GM19025 (cell line): ENCODE measurements around the gene OR51E2.
"Not testable (repeated sequence)": the region's sequence is repeated elsewhere in the genome, so short reads cannot be mapped to it uniquely, and the experiment has no call there.

Experiments
- ATAC-seq: cut with Tn5 transposase; IDR thresholded peaks from one replicate; pipeline ENCODE4 v1.9.1; 2021; ENCODE audit warnings: mild to moderate bottlenecking, low read depth, moderate library complexity; ENCODE audit not compliant: unreplicated experiment

The OR51E2 gene

GRCh38 chr11:4697585-4697984 lies at the start of gene OR51E2:
Gene OR51E2 (minus strand): TSS chr11:4697853. CDS start chr11:4682711, 15,142 bp downstream.
- ATAC-seq: no peak

GRCh38 chr11:4740735-4741134 lies 43.1 kb upstream of the OR51E2 start:
- ATAC-seq: no peak

GRCh38 chr11:4727171-4727570 lies 29.5 kb upstream of the OR51E2 start:
- ATAC-seq: no peak

GRCh38 chr11:4722616-4723534 lies 25.2 kb upstream of the OR51E2 start:
- ATAC-seq: not testable (repeated sequence)

- ATAC-seq: no peak
These were observed 16.6 kb upstream of the OR51E2 start for GRCh38 chr11:4714300-4714699.

GRCh38 chr11:4713241-4713640 lies 15.6 kb upstream of the OR51E2 start:
- ATAC-seq: no peak

- ATAC-seq: no peak
These were observed 7.2 kb upstream of the OR51E2 start for GRCh38 chr11:4704790-4705334.

- ATAC-seq: peak; percentile 63
These were observed 6.6 kb upstream of the OR51E2 start, which contains the start of gene MMP26 for GRCh38 chr11:4704054-4704789. Gene MMP26 (plus strand): TSS chr11:4704784.

- no peak for ATAC-seq
These were observed 2.8 kb upstream of the OR51E2 start for GRCh38 chr11:4700436-4700820.

- peak; percentile 63 for ATAC-seq
These were observed 2.2 kb upstream of the OR51E2 start for GRCh38 chr11:4699697-4700435.

GRCh38 chr11:4695442-4695841 lies 2.2 kb downstream of the OR51E2 start:
- no peak for ATAC-seq

- no peak for ATAC-seq
These were observed 12.9 kb downstream of the OR51E2 start for GRCh38 chr11:4684631-4685285.

- ATAC-seq: no peak
These were observed 14.8 kb downstream of the OR51E2 start for GRCh38 chr11:4682623-4683419.

- ATAC-seq: no peak
These were observed 17.3 kb downstream of the OR51E2 start for GRCh38 chr11:4680341-4680740.

GRCh38 chr11:4677948-4678347 lies 19.7 kb downstream of the OR51E2 start:
- ATAC-seq: no peak

- ATAC-seq: no peak
These were observed 23.9 kb downstream of the OR51E2 start for GRCh38 chr11:4673781-4674180.

- no peak for ATAC-seq
These were observed 25.2 kb downstream of the OR51E2 start for GRCh38 chr11:4672470-4672869.

- ATAC-seq: no peak
These were observed 25.9 kb downstream of the OR51E2 start for GRCh38 chr11:4671741-4672140.

- ATAC-seq: no peak
These were observed 32.2 kb downstream of the OR51E2 start for GRCh38 chr11:4665424-4665823.
